Kidney (tissue), 14 donors: ENCODE measurements around the gene XYLT1. TPM values are rescaled to one million over a fixed set of nuclear protein-coding genes. Genes with fewer than 3 reads are reported as not detected.

Experiments
- DNase-seq, 5 donors: peaks; one replicate each; pipeline ENCODE4 v3.0.0-alpha.2; 2013 to 2020
- FAIRE-seq: peaks from 2 replicates; lab custom pipeline; 2012; peaks lifted over from hg19 to GRCh38; lab: Jason Lieb, UNC
- H3K27ac ChIP-seq, 2 donors: one replicate each; pipeline ENCODE4 v1.7.0; 2013; ENCODE audit warnings: low read depth in 2 of 2, low read length in 2 of 2, inconsistent platforms in 1 of 2
- H3K27me3 ChIP-seq: one replicate; pipeline ENCODE4 v1.7.1; 2013; ENCODE audit warnings: low read length, inconsistent platforms; ENCODE audit not compliant: control insufficient read depth, insufficient read depth
- H3K36me3 ChIP-seq, 3 donors: one replicate each; pipeline versions ENCODE4 v1.7.0 to v1.7.1; 2013; ENCODE audit warnings: low read length in 3 of 3, control low read depth in 1 of 3, inconsistent platforms in 1 of 3; ENCODE audit not compliant: insufficient read depth in 3 of 3, control insufficient read depth in 2 of 3
- H3K4me1 ChIP-seq, 3 donors: one replicate each; pipeline versions ENCODE4 v1.7.0 to v1.7.1; 2013; ENCODE audit warnings: low read length in 3 of 3, inconsistent platforms in 1 of 3, low read depth in 1 of 3; ENCODE audit not compliant: control insufficient read depth in 2 of 3, insufficient read depth in 2 of 3
- H3K4me3 ChIP-seq, 3 donors: one replicate each; pipeline versions ENCODE4 v1.7.0 to v1.8.1; 2013; ENCODE audit warnings: low read length in 3 of 3, control low read depth in 1 of 3, inconsistent platforms in 1 of 3
- H3K9ac ChIP-seq, 3 donors: one replicate each; pipeline versions ENCODE4 v1.7.0 to v1.7.1; 2013; ENCODE audit warnings: low read length in 3 of 3, control low read depth in 1 of 3, inconsistent platforms in 1 of 3
- H3K9me3 ChIP-seq, 3 donors: one replicate each; pipeline versions ENCODE4 v1.7.0 to v1.7.1; 2013; ENCODE audit warnings: low read length in 3 of 3, control low read depth in 1 of 3, inconsistent platforms in 1 of 3; ENCODE audit not compliant: control insufficient read depth in 2 of 3, insufficient read depth in 1 of 3
- intact Hi-C: fragments of 100-400 bp; cut with DNase I; formaldehyde crosslinking; loops from one replicate; pipeline ENCODE4 v1.11.1; 2022
- polyA plus RNA-seq: library from polyadenylated mRNA; stranded (reverse); fragments of 350-450 nt; fragmentation: Illumina TruSeq; extraction: RNeasy Lipid Tissue Mini Kit (QIAGEN cat#74804); gene quantifications from one replicate; pipeline ENCODE4 v1.2.3, GENCODE V29; 2014; ENCODE audit warnings: low read depth, low replicate concordance; ENCODE audit not compliant: insufficient read depth
- total RNA-seq: library from RNA; stranded (reverse); fragmentation: NEBNext Ultra II Directional; extraction: Animal tissue kit (Norgen Biotek cat#: 25700); gene quantifications from one replicate; pipeline ENCODE4 v1.2.1, GENCODE V29; 2021
- TF ChIP-seq, protein P1 (sequence below): IDR thresholded peaks from 3 replicates; pipeline ENCODE4 v1.5.1; 2012; ENCODE audit warnings: mild to moderate bottlenecking, moderate library complexity, borderline replicate concordance; ENCODE audit not compliant: insufficient read depth; ENCODE audit errors: extremely low read depth
- donor health status: control.
- donor health status: control.
- donor health status: control.
- donor health status: control.
- donor health status: control.
- donor health status: DM: yes; HTN: yes; CAD: no.
- donor health status: Normal renal cell carcinoma (clear cell type).

XYLT1 gene
- total and polyA plus RNA-seq, 2 donors from 2014 or later: 0.52 to 7.6 TPM

DNA sequence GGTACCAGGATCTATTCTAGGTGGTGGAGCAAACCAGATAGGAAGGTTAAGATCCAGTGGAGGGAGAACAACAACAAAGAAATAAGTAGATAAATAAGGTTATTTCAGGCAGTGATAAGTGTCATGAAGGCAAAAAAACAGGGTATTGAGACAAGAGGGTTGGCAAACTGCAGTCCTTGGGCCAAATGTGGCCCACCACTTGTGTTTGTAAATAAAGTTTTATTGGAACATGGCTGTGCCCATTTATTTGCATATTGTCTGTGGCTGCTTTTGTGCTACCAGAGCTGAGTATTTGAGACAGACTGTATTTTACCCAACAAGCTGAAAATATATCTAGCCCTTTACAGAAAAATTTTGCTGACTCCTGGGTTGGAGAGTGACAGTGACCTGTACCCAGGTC, 361.3 kb downstream of the XYLT1 start:
- intact Hi-C loops: no loop called here
- Histone ChIP-seq H3K36me3 (no peaks in the 10 kb centered on the region), H3K4me3 (no peak overlapping the region), H3K9ac (no peak overlapping the region), H3K27ac (no peak overlapping the region), H3K27me3 (no peaks in the 10 kb centered on the region), H3K4me1 (no peaks in the 10 kb centered on the region), H3K9me3 (no peaks in the 10 kb centered on the region)
- DNase-seq: no peak
- TF ChIP-seq, protein P1, sequence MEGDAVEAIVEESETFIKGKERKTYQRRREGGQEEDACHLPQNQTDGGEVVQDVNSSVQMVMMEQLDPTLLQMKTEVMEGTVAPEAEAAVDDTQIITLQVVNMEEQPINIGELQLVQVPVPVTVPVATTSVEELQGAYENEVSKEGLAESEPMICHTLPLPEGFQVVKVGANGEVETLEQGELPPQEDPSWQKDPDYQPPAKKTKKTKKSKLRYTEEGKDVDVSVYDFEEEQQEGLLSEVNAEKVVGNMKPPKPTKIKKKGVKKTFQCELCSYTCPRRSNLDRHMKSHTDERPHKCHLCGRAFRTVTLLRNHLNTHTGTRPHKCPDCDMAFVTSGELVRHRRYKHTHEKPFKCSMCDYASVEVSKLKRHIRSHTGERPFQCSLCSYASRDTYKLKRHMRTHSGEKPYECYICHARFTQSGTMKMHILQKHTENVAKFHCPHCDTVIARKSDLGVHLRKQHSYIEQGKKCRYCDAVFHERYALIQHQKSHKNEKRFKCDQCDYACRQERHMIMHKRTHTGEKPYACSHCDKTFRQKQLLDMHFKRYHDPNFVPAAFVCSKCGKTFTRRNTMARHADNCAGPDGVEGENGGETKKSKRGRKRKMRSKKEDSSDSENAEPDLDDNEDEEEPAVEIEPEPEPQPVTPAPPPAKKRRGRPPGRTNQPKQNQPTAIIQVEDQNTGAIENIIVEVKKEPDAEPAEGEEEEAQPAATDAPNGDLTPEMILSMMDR: no peak
- FAIRE-seq: no peak

GRCh38 chr16:17108596-17108995, 362.2 kb downstream of the XYLT1 start:
- no peak for FAIRE-seq
- Histone ChIP-seq H3K9ac (no peak overlapping the region), H3K4me3 (no peak overlapping the region), H3K4me1 (no peaks in the 10 kb centered on the region), H3K36me3 (no peaks in the 10 kb centered on the region), H3K9me3 (no peaks in the 10 kb centered on the region), H3K27me3 (no peaks in the 10 kb centered on the region), H3K27ac (no peak overlapping the region)
- DNase-seq: no peak
- intact Hi-C loops: no loop called here
- TF ChIP-seq, protein P1: no peak

DNA sequence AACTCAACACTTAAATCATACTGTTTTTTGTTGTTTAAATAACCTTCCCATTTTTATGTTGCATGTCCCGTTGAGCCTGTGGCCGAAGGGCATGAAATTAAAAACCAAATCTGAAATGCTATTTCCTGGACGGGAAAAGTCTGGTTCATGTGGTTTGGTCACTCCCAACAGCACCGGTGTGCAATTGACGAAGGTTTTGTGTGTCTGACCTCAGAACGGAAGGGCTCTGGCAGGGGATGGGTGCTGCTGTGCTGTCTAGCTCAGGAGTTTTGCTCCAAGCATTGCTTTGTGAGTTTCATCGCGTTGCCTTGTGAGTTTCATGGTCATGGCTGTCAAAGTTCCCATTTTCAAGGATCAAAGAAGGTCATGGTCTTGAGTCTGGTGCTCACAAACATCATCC, 363.3 kb downstream of the XYLT1 start:
- TF ChIP-seq, protein P1: no peak
- Histone ChIP-seq H3K4me3 (no peak overlapping the region), H3K27me3 (no peaks in the 10 kb centered on the region), H3K27ac (no peak overlapping the region), H3K36me3 (no peaks in the 10 kb centered on the region), H3K9me3 (no peaks in the 10 kb centered on the region), H3K4me1 (no peaks in the 10 kb centered on the region), H3K9ac (no peak overlapping the region)
- DNase-seq (no peak), FAIRE-seq (no peak)
- intact Hi-C loops: no loop called here

- H3K4me1 ChIP-seq: no peaks in the 10 kb centered on the region
- no peaks in the 10 kb centered on the region for H3K36me3 ChIP-seq
- H3K27me3 ChIP-seq: no peaks in the 10 kb centered on the region
- intact Hi-C loops: no loop called here
- no peak for FAIRE-seq
- DNase-seq: peak in 2 of 5 donors; percentile 13 to 16
- no peak overlapping the region for H3K4me3 ChIP-seq
- no peak overlapping the region for H3K27ac ChIP-seq
- no peaks in the 10 kb centered on the region for H3K9me3 ChIP-seq
- no peak overlapping the region for H3K9ac ChIP-seq
- TF ChIP-seq, protein P1: no peak
These were observed 364.4 kb downstream of the XYLT1 start for GRCh38 chr16:17106243-17106791.
